HepG2 (cell line): ENCODE measurements around the gene ANO2. TPM values are rescaled to one million over a fixed set of nuclear protein-coding genes. Genes with fewer than 3 reads are reported as not detected.

ENCODE experiments used
- ATAC-seq: fragments of 200-7000 bp; cut with Tn5 transposase; 3 replicates; pipeline ENCODE4 v1.9.1; 2020; ENCODE audit warnings: mild to moderate bottlenecking, moderate library complexity
- BruUV-seq: library from RNA; stranded (reverse); fragments of 400-500 nt; replicated peaks from 2 replicates; lab custom pipeline; 2021; lab: Mats Ljungman, UMichigan
- CTCF ChIA-PET: fragments of 300-600 bp; formaldehyde crosslinking; extraction: SDS; loops from one replicate; lab custom pipeline; 2021; ENCODE audit warnings: low total read pairs, inconsistent platforms, low intra/inter-chr PET ratio; lab: Yijun Ruan, JAX
- POLR2A ChIA-PET: fragments of 350-600 bp; sonication (Branson Sonifier 250); formaldehyde crosslinking; loops from one replicate; lab custom pipeline; 2020; ENCODE audit warnings: antibody characterized with exemption, inconsistent platforms; lab: Yijun Ruan, JAX
- DNase-seq: peaks from one replicate; pipeline ENCODE4 v3.0.0-alpha.2; 2015; ENCODE audit warnings: low spot score
- FAIRE-seq: peaks from 3 replicates; lab custom pipeline; 2011; peaks lifted over from hg19 to GRCh38; lab: Jason Lieb, UNC
- H2AFZ ChIP-seq: one replicate; pipeline ENCODE4 v1.6.1; 2011; ENCODE audit warnings: low read length, inconsistent platforms
- H3K27ac ChIP-seq: fragments of 300-600 bp; 3 replicates; pipeline ENCODE4 v1.8.0; 2011; ENCODE audit warnings: mixed run types, mild to moderate bottlenecking, mixed read lengths, low read length, inconsistent platforms; ENCODE audit not compliant: insufficient read depth; ENCODE audit errors: extremely low read length
- H3K27me3 ChIP-seq, 2 experiments: fragments of 200-600 bp in 1 of 2; 2 replicates in 1 of 2; 3 replicates in 1 of 2; pipeline versions ENCODE4 v1.6.0 to v1.8.0; 2011; ENCODE audit warnings: low read length in 2 of 2, mild to moderate bottlenecking in 2 of 2, moderate library complexity in 2 of 2, inconsistent platforms in 1 of 2; ENCODE audit not compliant: insufficient read depth in 2 of 2, control insufficient read depth in 1 of 2
- H3K36me3 ChIP-seq, 2 experiments: fragments of 200-600 bp in 1 of 2; replicated peaks in 1 of 2; 2 replicates in 1 of 2; 3 replicates in 1 of 2; pipeline versions ENCODE4 v1.5.1 to v1.8.0; 2011; ENCODE audit warnings: low read length in 2 of 2, inconsistent platforms in 1 of 2; ENCODE audit not compliant: insufficient read depth in 2 of 2, control insufficient read depth in 1 of 2
- H3K4me1 ChIP-seq: 2 replicates; pipeline ENCODE4 v1.5.1; 2012; ENCODE audit warnings: low read length, inconsistent platforms; ENCODE audit not compliant: insufficient read depth
- H3K4me2 ChIP-seq: 2 replicates; pipeline ENCODE4 v1.6.0; 2011; ENCODE audit warnings: low read depth, low read length, inconsistent platforms
- H3K4me3 ChIP-seq, 3 experiments: fragments of 200-600 bp in 1 of 3; sonication (generic), shearing (Covaris generic) in 1 of 3; replicated peaks in 1 of 3; 2 replicates each; pipeline ENCODE4 v1.5.1; 2011 to 2016; ENCODE audit warnings: low read length in 3 of 3, inconsistent platforms in 2 of 3, low read depth in 2 of 3, mild to moderate bottlenecking in 2 of 3, control low read depth in 1 of 3, mixed read lengths in 1 of 3; ENCODE audit not compliant: insufficient read depth in 1 of 3
- H3K79me2 ChIP-seq: one replicate; pipeline ENCODE4 v1.6.1; 2011; ENCODE audit warnings: low read length, inconsistent platforms; ENCODE audit not compliant: insufficient read depth
- H3K9ac ChIP-seq: 2 replicates; pipeline ENCODE4 v1.6.0; 2011; ENCODE audit warnings: mild to moderate bottlenecking, low read depth, low read length, inconsistent platforms; ENCODE audit not compliant: insufficient read depth
- H3K9me3 ChIP-seq: 2 replicates; pipeline ENCODE4 v1.5.1; 2012; ENCODE audit warnings: mild to moderate bottlenecking, low read length
- H4K20me1 ChIP-seq: 2 replicates; pipeline ENCODE4 v1.6.0; 2011; ENCODE audit warnings: inconsistent platforms, mild to moderate bottlenecking, low read length, moderate library complexity; ENCODE audit not compliant: insufficient read depth
- CHCHD3 ChIP-seq: sonication (generic); formaldehyde crosslinking; IDR thresholded peaks from 2 replicates; pipeline ENCODE4 v1.8.0; 2022; ENCODE audit warnings: mild to moderate bottlenecking, missing genetic modification reagents, moderate library complexity
- JUNB ChIP-seq: sonication (generic); formaldehyde crosslinking; IDR thresholded peaks from 2 replicates; pipeline ENCODE4 v1.8.0; 2022; ENCODE audit warnings: missing genetic modification reagents, mild to moderate bottlenecking, borderline replicate concordance
- MTA3 ChIP-seq: sonication (generic); formaldehyde crosslinking; IDR thresholded peaks from 2 replicates; pipeline ENCODE4 v1.4.0; 2020; ENCODE audit warnings: missing genetic modification reagents
- PAF1 ChIP-seq: IDR thresholded peaks from 2 replicates; pipeline ENCODE4 v1.6.1; 2016; ENCODE audit warnings: missing genetic modification reagents, missing compliant biosample characterization
- PAX8 ChIP-seq: sonication (generic); formaldehyde crosslinking; IDR thresholded peaks from 2 replicates; pipeline ENCODE4 v1.8.0; 2022; ENCODE audit warnings: mild to moderate bottlenecking, missing genetic modification reagents, borderline replicate concordance
- SMAD1 ChIP-seq: sonication (generic); formaldehyde crosslinking; IDR thresholded peaks from 2 replicates; pipeline ENCODE4 v1.4.0; 2020; ENCODE audit warnings: missing genetic modification reagents, low read depth, mild to moderate bottlenecking, borderline replicate concordance
- SRSF4 ChIP-seq: fragments of 200-400 bp; formaldehyde crosslinking; IDR thresholded peaks from one replicate; pipeline ENCODE4 v1.6.1; 2018; ENCODE audit warnings: mild to moderate bottlenecking, low read depth, low read length, moderate library complexity; ENCODE audit not compliant: poor library complexity, severe bottlenecking
- TAF1 ChIP-seq: sonication (generic); formaldehyde crosslinking; IDR thresholded peaks from 2 replicates; pipeline ENCODE4 v1.4.0; 2020; ENCODE audit warnings: missing genetic modification reagents
- TMF1 ChIP-seq: sonication (generic); formaldehyde crosslinking; IDR thresholded peaks from 2 replicates; pipeline ENCODE4 v1.8.1; 2022; ENCODE audit warnings: low read depth, missing genetic modification reagents
- ZMYM2 ChIP-seq: sonication (generic); formaldehyde crosslinking; IDR thresholded peaks from 2 replicates; pipeline ENCODE4 v1.8.0; 2022; ENCODE audit warnings: mild to moderate bottlenecking, missing genetic modification reagents
- ZNF460 ChIP-seq: sonication (generic); formaldehyde crosslinking; IDR thresholded peaks from 2 replicates; pipeline ENCODE4 v1.5.1; 2020; ENCODE audit warnings: missing genetic modification reagents, mild to moderate bottlenecking, borderline replicate concordance
- ZNF468 ChIP-seq: sonication (generic); formaldehyde crosslinking; IDR thresholded peaks from 2 replicates; pipeline ENCODE4 v1.8.0; 2022; ENCODE audit warnings: mild to moderate bottlenecking, moderate library complexity, missing genetic modification reagents
- ZNF530 ChIP-seq: sonication (generic); formaldehyde crosslinking; IDR thresholded peaks from 2 replicates; pipeline ENCODE4 v1.5.0; 2020; ENCODE audit warnings: low read depth, mild to moderate bottlenecking, missing genetic modification reagents
- ZNF891 ChIP-seq: sonication (generic); formaldehyde crosslinking; IDR thresholded peaks from 2 replicates; pipeline ENCODE4 v1.5.0; 2020; ENCODE audit warnings: mild to moderate bottlenecking, missing genetic modification reagents
- ZZZ3 ChIP-seq: sonication (generic); formaldehyde crosslinking; IDR thresholded peaks from 2 replicates; pipeline ENCODE4 v1.4.0; 2020; ENCODE audit warnings: missing genetic modification reagents, mild to moderate bottlenecking, borderline replicate concordance
- WGBS: methylation state at CpG from one replicate; pipeline ENCODE4 v1.1.6; 2017; ENCODE audit warnings: low lambda C conversion rate; 5-methylcytosine and 5-hydroxymethylcytosine counted together
- in situ Hi-C: cut with HindIII; loops from 2 replicates; pipeline ENCODE4 v1.10.0; 2017; ENCODE audit warnings: low pct_unique_long_range_greater_than_20kb; ENCODE audit not compliant: extremely low pct_ligation_motif_present
- intact Hi-C: fragments of 100-400 bp; cut with micrococcal nuclease; formaldehyde crosslinking; loops from one replicate; pipeline ENCODE4 v1.10.0; 2022; ENCODE audit not compliant: unreplicated experiment
- polyA plus RNA-seq, 8 experiments: library from polyadenylated mRNA; depleted of rRNA in 3 of 8; stranded (reverse) in 7 of 8; unstranded in 1 of 8; fragments of >200 nt; fragmentation: Illumina TruSeq in 4 of 8; extraction: Trizol in 4 of 8; gene quantifications; 2 replicates each; pipeline versions ENCODE4 v1.2.1 to v1.2.3, GENCODE V29; 2011 to 2016; ENCODE audit warnings: low read depth in 4 of 8, missing spikeins in 1 of 8, mixed read lengths in 1 of 8; ENCODE audit not compliant: insufficient read depth in 1 of 8
- total RNA-seq, 5 experiments: library from RNA; depleted of rRNA; stranded (reverse); fragments of >200 nt; fragmentation: Illumina TruSeq; extraction: Trizol; gene quantifications; 2 replicates each; pipeline ENCODE4 v1.2.3, GENCODE V29; 2016; ENCODE audit warnings: low read depth in 1 of 5
- TF ChIP-seq, protein P1 (sequence below): sonication (generic); formaldehyde crosslinking; IDR thresholded peaks from 2 replicates; pipeline ENCODE4 v1.5.1; 2020; ENCODE audit warnings: missing genetic modification reagents, mild to moderate bottlenecking, borderline replicate concordance
- TF ChIP-seq, protein P2 (sequence below): sonication (generic); formaldehyde crosslinking; IDR thresholded peaks from 2 replicates; pipeline ENCODE4 v1.5.0; 2020; ENCODE audit warnings: missing genetic modification reagents, mild to moderate bottlenecking, borderline replicate concordance
- TF ChIP-seq, protein P3 (sequence below): sonication (generic); formaldehyde crosslinking; IDR thresholded peaks from 2 replicates; pipeline ENCODE4 v1.4.0; 2020; ENCODE audit warnings: mild to moderate bottlenecking, missing genetic modification reagents
- TF ChIP-seq, protein P4 (sequence below): sonication (generic); formaldehyde crosslinking; IDR thresholded peaks from 2 replicates; pipeline ENCODE4 v1.4.0; 2020; ENCODE audit warnings: missing genetic modification reagents, borderline replicate concordance

ANO2 gene
- total and polyA plus RNA-seq, 2 of the 13 experiments (the other 11 are each of a cell fraction or from before 2014, with no cell fraction given) = 0.18 TPM; not detected in 1

DNA sequence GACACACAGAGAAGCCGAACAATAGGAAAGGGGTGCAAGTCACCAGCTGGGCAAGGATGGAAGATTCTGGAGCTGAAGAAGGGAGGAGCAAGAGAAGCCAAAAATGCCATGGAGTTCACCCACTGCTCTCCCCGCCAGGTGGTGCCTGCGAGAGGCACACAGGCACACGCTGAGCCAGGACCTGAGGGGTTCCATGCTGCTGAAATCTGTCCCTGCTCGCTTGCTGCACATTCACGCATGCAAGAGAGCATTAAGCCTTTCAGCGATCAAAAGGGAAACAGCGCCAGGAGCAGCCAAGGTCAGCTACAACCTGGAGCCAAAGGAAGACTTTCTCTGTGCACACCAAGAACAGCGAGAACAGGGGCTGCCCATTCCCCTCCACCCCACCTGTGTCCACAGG is 104.1 kb downstream of the ANO2 start (continued):
- TF ChIP-seq, protein P1, sequence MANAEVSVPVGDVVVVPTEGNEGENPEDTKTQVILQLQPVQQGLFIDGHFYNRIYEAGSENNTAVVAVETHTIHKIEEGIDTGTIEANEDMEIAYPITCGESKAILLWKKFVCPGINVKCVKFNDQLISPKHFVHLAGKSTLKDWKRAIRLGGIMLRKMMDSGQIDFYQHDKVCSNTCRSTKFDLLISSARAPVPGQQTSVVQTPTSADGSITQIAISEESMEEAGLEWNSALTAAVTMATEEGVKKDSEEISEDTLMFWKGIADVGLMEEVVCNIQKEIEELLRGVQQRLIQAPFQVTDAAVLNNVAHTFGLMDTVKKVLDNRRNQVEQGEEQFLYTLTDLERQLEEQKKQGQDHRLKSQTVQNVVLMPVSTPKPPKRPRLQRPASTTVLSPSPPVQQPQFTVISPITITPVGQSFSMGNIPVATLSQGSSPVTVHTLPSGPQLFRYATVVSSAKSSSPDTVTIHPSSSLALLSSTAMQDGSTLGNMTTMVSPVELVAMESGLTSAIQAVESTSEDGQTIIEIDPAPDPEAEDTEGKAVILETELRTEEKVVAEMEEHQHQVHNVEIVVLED (CRISPR knock-in tag) = no peak
- TF ChIP-seq ZNF891 (CRISPR knock-in tag) (no peak), TAF1 (no peak)

DNA sequence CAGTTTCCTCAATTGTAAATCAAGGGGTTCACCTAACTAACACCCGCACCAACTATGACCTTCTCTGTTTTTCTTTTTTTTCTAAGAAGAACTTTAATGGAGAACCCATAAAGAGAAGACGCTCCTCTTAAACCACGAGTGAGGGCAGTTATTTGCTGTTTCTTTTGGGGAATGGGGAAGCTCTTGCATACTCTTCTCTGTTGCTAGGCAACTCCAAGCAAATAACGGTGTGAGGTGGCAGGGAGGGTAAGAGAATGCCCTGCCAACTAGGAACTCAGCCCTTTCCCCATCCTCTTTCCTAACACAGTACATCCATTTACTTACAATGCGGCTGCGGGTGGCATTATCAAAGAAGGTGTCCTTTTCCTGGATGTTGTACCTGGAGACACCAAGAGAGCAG is 114.9 kb downstream of the ANO2 start:
- H3K79me2 ChIP-seq = no peaks in the 10 kb centered on the region
- no peaks in the 10 kb centered on the region for H3K36me3 ChIP-seq
- in situ Hi-C loops (no loop called here), intact Hi-C loops (no loop called here)
- no peak for DNase-seq
- no peaks in the 10 kb centered on the region for H3K9me3 ChIP-seq
- ChIA-PET CTCF (no interaction called here), POLR2A (no interaction called here)
- H3K27ac ChIP-seq = no peak overlapping the region
- peaks cover 2 to 25% of the 10 kb centered on the region in 2 experiments; a peak in 2 of 5 replicates for H3K27me3 ChIP-seq
- ATAC-seq = no peak
- H3K4me3 ChIP-seq = no peak overlapping the region
- FAIRE-seq = no peak
- H3K9ac ChIP-seq = no peak overlapping the region
- no TSS peak for BruUV-seq
- no peaks in the 10 kb centered on the region for H3K4me1 ChIP-seq
- WGBS = 38% methylated on average over 6 of the region's 6 CpGs
- no peak overlapping the region for H2AFZ ChIP-seq
- H4K20me1 ChIP-seq = no peaks in the 10 kb centered on the region
- H3K4me2 ChIP-seq = no peak overlapping the region
- TF ChIP-seq PAX8 (no peak), ZNF530 (CRISPR knock-in tag) (no peak), TMF1 (CRISPR knock-in tag) (no peak), ZMYM2 (no peak), CHCHD3 (CRISPR knock-in tag) (no peak), SMAD1 (CRISPR knock-in tag) (no peak), PAF1 (no peak), ZZZ3 (no peak), ZNF460 (no peak), MTA3 (CRISPR knock-in tag) (no peak), JUNB (no peak), ZNF468 (CRISPR knock-in tag) (no peak), SRSF4 (no peak)
- TF ChIP-seq, protein P2, sequence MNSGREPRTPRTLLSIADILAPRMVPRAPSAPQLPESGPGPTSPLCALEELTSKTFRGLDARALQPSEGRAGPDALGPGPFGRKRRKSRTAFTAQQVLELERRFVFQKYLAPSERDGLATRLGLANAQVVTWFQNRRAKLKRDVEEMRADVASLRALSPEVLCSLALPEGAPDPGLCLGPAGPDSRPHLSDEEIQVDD = no peak
- TF ChIP-seq, protein P3, sequence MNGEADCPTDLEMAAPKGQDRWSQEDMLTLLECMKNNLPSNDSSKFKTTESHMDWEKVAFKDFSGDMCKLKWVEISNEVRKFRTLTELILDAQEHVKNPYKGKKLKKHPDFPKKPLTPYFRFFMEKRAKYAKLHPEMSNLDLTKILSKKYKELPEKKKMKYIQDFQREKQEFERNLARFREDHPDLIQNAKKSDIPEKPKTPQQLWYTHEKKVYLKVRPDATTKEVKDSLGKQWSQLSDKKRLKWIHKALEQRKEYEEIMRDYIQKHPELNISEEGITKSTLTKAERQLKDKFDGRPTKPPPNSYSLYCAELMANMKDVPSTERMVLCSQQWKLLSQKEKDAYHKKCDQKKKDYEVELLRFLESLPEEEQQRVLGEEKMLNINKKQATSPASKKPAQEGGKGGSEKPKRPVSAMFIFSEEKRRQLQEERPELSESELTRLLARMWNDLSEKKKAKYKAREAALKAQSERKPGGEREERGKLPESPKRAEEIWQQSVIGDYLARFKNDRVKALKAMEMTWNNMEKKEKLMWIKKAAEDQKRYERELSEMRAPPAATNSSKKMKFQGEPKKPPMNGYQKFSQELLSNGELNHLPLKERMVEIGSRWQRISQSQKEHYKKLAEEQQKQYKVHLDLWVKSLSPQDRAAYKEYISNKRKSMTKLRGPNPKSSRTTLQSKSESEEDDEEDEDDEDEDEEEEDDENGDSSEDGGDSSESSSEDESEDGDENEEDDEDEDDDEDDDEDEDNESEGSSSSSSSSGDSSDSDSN = no peak
- TF ChIP-seq, protein P4, sequence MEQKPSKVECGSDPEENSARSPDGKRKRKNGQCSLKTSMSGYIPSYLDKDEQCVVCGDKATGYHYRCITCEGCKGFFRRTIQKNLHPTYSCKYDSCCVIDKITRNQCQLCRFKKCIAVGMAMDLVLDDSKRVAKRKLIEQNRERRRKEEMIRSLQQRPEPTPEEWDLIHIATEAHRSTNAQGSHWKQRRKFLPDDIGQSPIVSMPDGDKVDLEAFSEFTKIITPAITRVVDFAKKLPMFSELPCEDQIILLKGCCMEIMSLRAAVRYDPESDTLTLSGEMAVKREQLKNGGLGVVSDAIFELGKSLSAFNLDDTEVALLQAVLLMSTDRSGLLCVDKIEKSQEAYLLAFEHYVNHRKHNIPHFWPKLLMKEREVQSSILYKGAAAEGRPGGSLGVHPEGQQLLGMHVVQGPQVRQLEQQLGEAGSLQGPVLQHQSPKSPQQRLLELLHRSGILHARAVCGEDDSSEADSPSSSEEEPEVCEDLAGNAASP (CRISPR knock-in tag) = no peak
